ENCODE measurements around the gene CAMKMT. TPM values are rescaled to one million over a fixed set of nuclear protein-coding genes. Genes with fewer than 3 reads are reported as not detected.

The CAMKMT gene
- total RNA-seq, 2 donors from 2014 or later: 3.6 to 4.6 TPM

- Histone ChIP-seq H3K9me3 (no peaks in the 10 kb centered on the region), H3K4me1 (peaks cover 0 to 16% of the 10 kb centered on the region in 2 donors), H3K27me3 (peaks cover 28 to 45% of the 10 kb centered on the region in 2 donors), H3K36me3 (no peaks in the 10 kb centered on the region), H3K4me3 (peak overlapping the region in 1 of 2 donors; percentile 20), H3K27ac (no peak overlapping the region)
- DNase-seq (ENCODE audit: low spot score): no peak
- no peak for TF ChIP-seq CTCF (IDR thresholded peaks at IDR 0.05)
These were observed 440.4 kb downstream of the CAMKMT start for GRCh38 chr2:44801841-44802776.

- Histone ChIP-seq H3K9me3 (no peaks in the 10 kb centered on the region), H3K27me3 (peaks cover 28 to 51% of the 10 kb centered on the region in 2 donors)
- no peak for TF ChIP-seq CTCF (IDR thresholded peaks at IDR 0.05)
These were observed 441.2 kb downstream of the CAMKMT start for GRCh38 chr2:44802777-44803424.

GRCh38 chr2:44804406-44805265 is 442.9 kb downstream of the CAMKMT start:
- TF ChIP-seq CTCF (IDR thresholded peaks at IDR 0.05): no peak
- H3K27me3 ChIP-seq: peaks cover 25 to 46% of the 10 kb centered on the region in 2 donors

More at GRCh38 chr2:44802777-44803424, 441.2 kb downstream of the CAMKMT start:
- H3K36me3 ChIP-seq: no peaks in the 10 kb centered on the region
- no peak for DNase-seq (ENCODE audit: low spot score)
- H3K4me1 ChIP-seq: peaks cover 0 to 16% of the 10 kb centered on the region in 2 donors
- H3K27ac ChIP-seq: no peak overlapping the region
- H3K4me3 ChIP-seq: peak overlapping the region in 1 of 2 donors; percentile 20

GRCh38 chr2:44805401-44806235 is 443.9 kb downstream of the CAMKMT start:
- no peaks in the 10 kb centered on the region for H3K36me3 ChIP-seq
- H3K9me3 ChIP-seq: no peaks in the 10 kb centered on the region
- no peak overlapping the region for H3K4me3 ChIP-seq
- peaks cover 0 to 16% of the 10 kb centered on the region in 2 donors for H3K4me1 ChIP-seq
- no peak overlapping the region for H3K27ac ChIP-seq
- TF ChIP-seq CTCF (IDR thresholded peaks at IDR 0.05): no peak
- DNase-seq (ENCODE audit: low spot score): no peak
- H3K27me3 ChIP-seq: peaks cover 19 to 37% of the 10 kb centered on the region in 2 donors

More at GRCh38 chr2:44804406-44805265, 442.9 kb downstream of the CAMKMT start:
- no peak for DNase-seq (ENCODE audit: low spot score)
- H3K36me3 ChIP-seq: no peaks in the 10 kb centered on the region
- no peak overlapping the region for H3K4me3 ChIP-seq
- no peak overlapping the region for H3K27ac ChIP-seq
- H3K4me1 ChIP-seq: peaks cover 0 to 16% of the 10 kb centered on the region in 2 donors
- no peaks in the 10 kb centered on the region for H3K9me3 ChIP-seq

Measured in right atrium auricular region (tissue), 2 donors.